Activated CD8-positive, alpha-beta memory T cell treated with anti-CD3 and anti-CD28 coated beads for 36 hours (primary cell): Measurements from ENCODE around the gene TAF4B. TPM values are rescaled to one million over a fixed set of nuclear protein-coding genes. Genes with fewer than 3 reads are reported as not detected.
"Not testable (repeated sequence)": the region's sequence is repeated elsewhere in the genome, so short reads cannot be mapped to it uniquely, and the experiment has no call there.

Source experiments
- CTCF ChIA-PET: fragments of 350-600 bp; sonication (Branson Sonifier 250); formaldehyde crosslinking; loops from one replicate; lab custom pipeline; 2021; ENCODE audit warnings: antibody characterized with exemption; lab: Charles Lee
- POLR2A ChIA-PET: fragments of 350-600 bp; sonication (Branson Sonifier 250); formaldehyde crosslinking; loops from one replicate; lab custom pipeline; 2021; ENCODE audit warnings: antibody characterized with exemption; lab: Charles Lee
- total RNA-seq, 2 experiments: library from RNA; stranded (reverse); gene quantifications; one replicate each; pipeline ENCODE4 v1.2.3, GENCODE V29; 2021

The TAF4B gene
- 10 to 100 TPM; 17.8 to 19.1 TPM for total RNA-seq

- ChIA-PET POLR2A (interaction anchor here (1.3 to 1.5 kb wide), 2 partner anchors 11 to 92 kb away, joined by 3 to 7 read pairs; partner anchors contain the start of gene PSMA8), CTCF (interaction anchor here (1.4 kb wide), 1 partner anchor 135 kb away, joined by 4 read pairs; no protein-coding TSS in a partner anchor)
These were observed at the start of gene TAF4B for GRCh38 chr18:26226229-26227050. Gene TAF4B, plus strand, starts transcription at chr18:26226445. Its CDS starts 489 bp downstream, at chr18:26226934.

- ChIA-PET CTCF (no interaction called here), POLR2A (no interaction called here)
These were observed 44.9 kb upstream of the TAF4B start for GRCh38 chr18:26181343-26181826.

- ChIA-PET CTCF (no interaction called here), POLR2A (no interaction called here)
These were observed 42.7 kb upstream of the TAF4B start for GRCh38 chr18:26183395-26184112.

- ChIA-PET POLR2A (no interaction called here), CTCF (no interaction called here)
These were observed 41.0 kb upstream of the TAF4B start for GRCh38 chr18:26185267-26185666.

- ChIA-PET CTCF (no interaction called here), POLR2A (no interaction called here)
These were observed 35.7 kb upstream of the TAF4B start for GRCh38 chr18:26190506-26190905.

GRCh38 chr18:26192233-26192632, 34.0 kb upstream of the TAF4B start:
- ChIA-PET CTCF (no interaction called here), POLR2A (no interaction called here)

- ChIA-PET POLR2A (no interaction called here), CTCF (no interaction called here)
These were observed 29.6 kb upstream of the TAF4B start for GRCh38 chr18:26196605-26197004.

- POLR2A ChIA-PET, CTCF ChIA-PET: not testable (repeated sequence)
These were observed 24.2 kb upstream of the TAF4B start for GRCh38 chr18:26202001-26202400.

GRCh38 chr18:26205318-26205717, 20.9 kb upstream of the TAF4B start:
- ChIA-PET CTCF (no interaction called here), POLR2A (no interaction called here)

GRCh38 chr18:26206488-26206887, 19.8 kb upstream of the TAF4B start:
- CTCF ChIA-PET = no interaction called here
- POLR2A ChIA-PET = no interaction called here

- POLR2A ChIA-PET = no interaction called here
- CTCF ChIA-PET = no interaction called here
These were observed 18.3 kb upstream of the TAF4B start for GRCh38 chr18:26207937-26208336.

- ChIA-PET POLR2A (no interaction called here), CTCF (interaction anchor here (0.6 kb wide), 1 partner anchor 29 kb away, joined by 4 read pairs; no protein-coding TSS in a partner anchor)
These were observed 17.3 kb upstream of the TAF4B start for GRCh38 chr18:26208977-26209376.

- ChIA-PET CTCF (no interaction called here), POLR2A (no interaction called here)
These were observed 16.1 kb upstream of the TAF4B start for GRCh38 chr18:26210147-26210546.

GRCh38 chr18:26215247-26215970, 10.8 kb upstream of the TAF4B start:
- ChIA-PET POLR2A (interaction anchor here (0.6 to 1.3 kb wide), 2 partner anchors 12 to 27 kb away, joined by 3 to 7 read pairs; no protein-coding TSS in a partner anchor), CTCF (interaction anchor here (0.8 kb wide), 1 partner anchor 9 kb away, joined by 3 read pairs; no protein-coding TSS in a partner anchor)

- ChIA-PET POLR2A (no interaction called here), CTCF (no interaction called here)
These were observed 1.1 kb upstream of the TAF4B start for GRCh38 chr18:26225022-26225693.

- ChIA-PET CTCF (no interaction called here), POLR2A (interaction anchor here (1.3 kb wide), 1 partner anchor 92 kb away, joined by 3 read pairs; the partner anchor contains the start of gene PSMA8)
These were observed 373 bp upstream of the TAF4B start for GRCh38 chr18:26225915-26226228.

- ChIA-PET CTCF (interaction anchor here (0.5 to 1.4 kb wide), 2 partner anchors 70 to 135 kb away, joined by 3 to 4 read pairs; no protein-coding TSS in a partner anchor), POLR2A (interaction anchor here (0.6 to 1.5 kb wide), 3 partner anchors 12 to 306 kb away, joined by 3 to 7 read pairs (median 3); partner anchors contain the start of gene PSMA8)
These were observed 916 bp downstream of the TAF4B start for GRCh38 chr18:26227051-26227670.

- ChIA-PET POLR2A (no interaction called here), CTCF (no interaction called here)
These were observed 2.5 kb downstream of the TAF4B start for GRCh38 chr18:26228562-26229260.
